ENCODE results near the gene NCF1. TPM values are rescaled to one million over a fixed set of nuclear protein-coding genes. Genes with fewer than 3 reads are reported as not detected.
"Not testable (repeated sequence)": the region's sequence is repeated elsewhere in the genome, so short reads cannot be mapped to it uniquely, and the experiment has no call there.

NCF1 gene
- total RNA-seq, 4 donors from 2014 or later, result 0.67 to 6.0 (median 2.1) TPM

DNA sequence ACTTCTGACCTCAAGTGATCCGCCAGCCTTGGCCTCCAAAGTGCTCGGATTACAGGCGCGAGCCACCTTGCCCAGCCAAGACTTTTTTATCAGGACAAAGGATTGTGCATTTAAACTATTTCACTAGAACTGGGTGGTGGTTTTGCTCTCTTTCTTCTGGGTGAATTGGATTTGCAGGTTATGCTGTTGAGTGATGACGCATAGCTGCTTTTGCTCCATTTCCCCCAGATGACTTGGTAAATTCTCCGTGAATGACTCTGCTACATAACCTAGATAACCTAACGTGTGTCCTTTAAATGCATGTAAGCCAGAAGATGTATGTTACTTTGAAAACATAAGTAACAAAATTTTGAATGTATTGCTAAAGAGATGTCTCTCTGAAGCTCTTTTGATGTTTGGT is 15.5 kb upstream of the NCF1 start:
- H3K27ac ChIP-seq; H3K4me3 ChIP-seq (replicated peaks in 1 of 3); DNase-seq; H3K9me3 ChIP-seq; H3K36me3 ChIP-seq; H3K4me1 ChIP-seq; H3K27me3 ChIP-seq; intact Hi-C loops (cut with DNase I): not testable (repeated sequence)
- no CpG with 5 or more reads among the region's 7 CpGs for WGBS, 2 donors

GRCh38 chr7:74758982-74759381 is 14.8 kb upstream of the NCF1 start:
- intact Hi-C loops (cut with DNase I); H3K27ac ChIP-seq; H3K27me3 ChIP-seq; H3K4me1 ChIP-seq; H3K9me3 ChIP-seq; DNase-seq; H3K4me3 ChIP-seq (replicated peaks in 1 of 3); H3K36me3 ChIP-seq: not testable (repeated sequence)
- no CpG with 5 or more reads among the region's 3 CpGs for WGBS, 2 donors

DNA sequence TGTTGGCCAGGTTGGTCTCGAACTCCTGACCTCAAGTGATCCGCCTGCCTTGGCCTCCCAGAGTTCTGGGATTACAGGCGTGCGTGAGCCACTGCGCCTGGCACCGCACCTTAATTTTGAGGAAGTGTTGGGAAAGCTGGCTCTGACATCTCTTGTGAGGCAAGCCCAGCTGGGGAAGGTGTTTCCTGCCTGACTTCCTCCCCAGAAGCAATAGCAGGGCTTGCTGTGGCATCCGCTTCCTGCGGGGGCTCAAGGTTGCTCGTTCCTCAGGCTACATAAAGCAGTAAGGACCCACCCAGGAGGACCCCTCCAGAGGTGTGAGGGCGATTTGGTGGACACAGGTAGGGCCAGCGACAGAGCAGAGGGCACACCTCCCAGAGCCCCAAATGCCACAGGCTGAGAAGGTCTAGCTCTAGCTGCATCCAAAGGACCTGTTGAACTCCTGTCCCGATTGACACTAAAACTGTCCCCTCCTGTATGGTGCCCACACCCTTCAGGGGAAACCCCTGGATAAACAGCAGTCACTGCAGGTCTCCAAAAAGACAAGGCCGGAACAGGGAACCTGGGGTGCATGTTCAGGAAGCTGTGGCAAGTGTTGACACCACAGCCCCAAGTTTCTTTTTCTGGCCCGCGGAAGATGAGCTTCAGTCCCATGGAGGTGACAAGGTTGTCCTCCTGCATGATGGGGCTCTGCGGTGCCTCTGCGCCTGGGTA is 8.4 kb upstream of the NCF1 start:
- H3K27me3 ChIP-seq; H3K27ac ChIP-seq; intact Hi-C loops (cut with DNase I); H3K4me1 ChIP-seq; H3K4me3 ChIP-seq (replicated peaks in 1 of 3); H3K36me3 ChIP-seq; DNase-seq; H3K9me3 ChIP-seq: not testable (repeated sequence)
- WGBS, 2 donors, result no CpG with 5 or more reads among the region's 17 CpGs

- WGBS, 2 donors, result 40 to 43% methylated on average over 1 of the region's 7 CpGs
- H3K4me1 ChIP-seq, result not testable (repeated sequence)
Observed at GRCh38 chr7:74766509-74766908, 7.3 kb upstream of the NCF1 start.

DNA sequence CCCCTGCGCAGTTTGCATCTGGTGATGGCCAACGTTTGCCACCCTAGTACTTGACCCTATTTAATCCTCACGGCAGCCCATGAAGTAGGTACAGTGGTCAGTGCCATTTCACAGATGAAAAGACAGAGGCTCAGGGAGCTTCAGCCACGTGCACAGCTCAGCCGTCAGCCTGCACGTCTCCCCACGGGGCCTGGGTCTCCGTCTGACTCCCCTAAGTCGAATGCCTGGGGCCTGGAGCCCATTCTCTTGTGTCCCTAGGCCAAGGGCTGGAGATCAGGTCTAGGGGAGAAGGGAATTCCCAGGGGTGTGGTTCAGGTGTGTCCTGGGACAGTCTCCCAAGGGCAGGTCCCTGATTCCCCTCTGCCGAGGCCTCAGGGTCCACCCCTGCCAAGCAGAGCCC is 6.8 kb upstream of the NCF1 start:
- H3K4me3 ChIP-seq (replicated peaks in 1 of 3); DNase-seq; H3K27me3 ChIP-seq; intact Hi-C loops (cut with DNase I); H3K4me1 ChIP-seq; H3K27ac ChIP-seq; H3K36me3 ChIP-seq; H3K9me3 ChIP-seq: not testable (repeated sequence)
- WGBS, 2 donors, result 90% methylated on average over 2 of the region's 10 CpGs; no CpG with 5 or more reads in 1 of the 2 donors

More at GRCh38 chr7:74766509-74766908, 7.3 kb upstream of the NCF1 start:
- intact Hi-C loops (cut with DNase I); H3K4me3 ChIP-seq (replicated peaks in 1 of 3); H3K27me3 ChIP-seq; H3K36me3 ChIP-seq; H3K9me3 ChIP-seq; H3K27ac ChIP-seq; DNase-seq: not testable (repeated sequence)

DNA sequence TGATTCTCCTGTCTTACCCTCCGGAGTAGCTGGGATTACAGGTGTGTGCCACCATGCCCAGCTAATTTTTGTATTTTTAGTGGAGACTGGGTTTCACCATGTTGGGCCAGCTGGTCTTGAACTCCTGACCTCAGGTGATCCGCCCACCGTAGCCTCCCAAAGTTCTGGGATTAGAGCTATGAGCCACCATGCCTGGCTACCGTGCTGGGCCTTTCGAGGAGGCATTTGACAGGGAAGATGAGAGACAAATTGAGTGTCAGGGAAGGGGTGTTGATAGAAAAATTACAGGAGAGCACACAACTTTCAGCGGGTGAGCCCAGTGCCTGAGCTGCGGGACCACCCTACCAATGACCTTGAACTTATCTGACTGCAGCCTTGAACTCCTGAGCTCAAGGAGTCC is 3.7 kb upstream of the NCF1 start:
- intact Hi-C loops (cut with DNase I); H3K36me3 ChIP-seq: not testable (repeated sequence)
- 97% methylated on average over 4 of the region's 7 CpGs; no CpG with 5 or more reads in 1 of the 2 donors for WGBS, 2 donors

DNA sequence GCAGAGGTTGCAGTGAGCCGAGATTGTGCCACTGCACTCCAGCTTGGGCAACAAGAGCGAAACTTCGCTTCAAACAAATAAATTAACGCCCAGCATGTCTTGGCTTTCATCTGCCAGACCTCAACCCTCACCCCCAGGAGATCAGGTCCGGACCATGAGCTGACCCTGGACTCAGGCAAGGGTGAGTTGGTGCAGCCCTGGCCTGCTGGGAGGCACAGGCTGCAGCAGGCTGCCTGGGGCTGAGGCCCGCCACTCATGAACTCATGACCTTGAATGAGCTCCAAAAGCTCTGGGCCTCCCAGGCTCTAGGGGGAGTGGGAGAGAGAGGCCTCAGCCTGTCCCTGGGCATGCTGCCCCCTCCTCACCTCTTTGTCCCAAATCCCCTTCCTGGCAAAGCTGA is 1.7 kb upstream of the NCF1 start:
- H3K27ac ChIP-seq; H3K9me3 ChIP-seq; H3K4me1 ChIP-seq; H3K4me3 ChIP-seq (replicated peaks in 1 of 3); intact Hi-C loops (cut with DNase I); H3K36me3 ChIP-seq; H3K27me3 ChIP-seq; DNase-seq: not testable (repeated sequence)
- WGBS, 2 donors, result 90 to 96% methylated on average over 2 to 4 of the region's 6 CpGs

More for the DNA sequence above, 3.7 kb upstream of the NCF1 start:
- not testable (repeated sequence) for H3K27ac ChIP-seq; DNase-seq; H3K4me3 ChIP-seq (replicated peaks in 1 of 3); H3K4me1 ChIP-seq; H3K9me3 ChIP-seq; H3K27me3 ChIP-seq

- H3K4me3 ChIP-seq (replicated peaks in 1 of 3); intact Hi-C loops (cut with DNase I); DNase-seq; H3K27ac ChIP-seq; H3K9me3 ChIP-seq; H3K36me3 ChIP-seq; H3K4me1 ChIP-seq; H3K27me3 ChIP-seq: not testable (repeated sequence)
- WGBS, 2 donors, result no CpG with 5 or more reads among the region's 6 CpGs
Observed at GRCh38 chr7:74775111-74775510, 1.3 kb downstream of the NCF1 start.

DNA sequence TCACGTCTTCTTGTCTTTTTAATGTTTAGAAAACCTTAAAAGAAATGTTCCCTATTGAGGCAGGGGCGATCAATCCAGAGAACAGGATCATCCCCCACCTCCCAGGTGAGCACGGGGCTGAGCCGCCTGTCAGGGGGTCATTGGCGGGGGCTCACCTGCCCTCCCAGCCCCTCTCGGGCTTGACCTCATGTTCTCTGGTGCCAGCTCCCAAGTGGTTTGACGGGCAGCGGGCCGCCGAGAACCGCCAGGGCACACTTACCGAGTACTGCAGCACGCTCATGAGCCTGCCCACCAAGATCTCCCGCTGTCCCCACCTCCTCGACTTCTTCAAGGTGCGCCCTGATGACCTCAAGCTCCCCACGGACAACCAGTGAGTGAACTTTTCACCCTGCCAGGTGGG is 5.2 kb downstream of the NCF1 start:
- DNase-seq; H3K27ac ChIP-seq; H3K27me3 ChIP-seq; H3K36me3 ChIP-seq; H3K4me3 ChIP-seq (replicated peaks in 1 of 3); intact Hi-C loops (cut with DNase I); H3K9me3 ChIP-seq; H3K4me1 ChIP-seq: not testable (repeated sequence)
- WGBS, 2 donors, result no CpG with 5 or more reads among the region's 17 CpGs

- H3K27ac ChIP-seq; H3K9me3 ChIP-seq; H3K27me3 ChIP-seq; H3K4me3 ChIP-seq (replicated peaks in 1 of 3); intact Hi-C loops (cut with DNase I); H3K4me1 ChIP-seq; DNase-seq; H3K36me3 ChIP-seq: not testable (repeated sequence)
- WGBS, 2 donors, result 67 to 71% methylated on average over 4 to 5 of the region's 6 CpGs
Observed at GRCh38 chr7:74781746-74782145, 7.9 kb downstream of the NCF1 start.

- WGBS, 2 donors, result 80 to 89% methylated on average over 2 of the region's 5 CpGs
- H3K9me3 ChIP-seq; DNase-seq; H3K4me1 ChIP-seq; H3K36me3 ChIP-seq; H3K27ac ChIP-seq; intact Hi-C loops (cut with DNase I); H3K4me3 ChIP-seq (replicated peaks in 1 of 3); H3K27me3 ChIP-seq: not testable (repeated sequence)
Observed at GRCh38 chr7:74783595-74783994, 9.8 kb downstream of the NCF1 start.

GRCh38 chr7:74788369-74789150 is 14.7 kb downstream of the NCF1 start:
- not testable (repeated sequence) for H3K27ac ChIP-seq

DNA sequence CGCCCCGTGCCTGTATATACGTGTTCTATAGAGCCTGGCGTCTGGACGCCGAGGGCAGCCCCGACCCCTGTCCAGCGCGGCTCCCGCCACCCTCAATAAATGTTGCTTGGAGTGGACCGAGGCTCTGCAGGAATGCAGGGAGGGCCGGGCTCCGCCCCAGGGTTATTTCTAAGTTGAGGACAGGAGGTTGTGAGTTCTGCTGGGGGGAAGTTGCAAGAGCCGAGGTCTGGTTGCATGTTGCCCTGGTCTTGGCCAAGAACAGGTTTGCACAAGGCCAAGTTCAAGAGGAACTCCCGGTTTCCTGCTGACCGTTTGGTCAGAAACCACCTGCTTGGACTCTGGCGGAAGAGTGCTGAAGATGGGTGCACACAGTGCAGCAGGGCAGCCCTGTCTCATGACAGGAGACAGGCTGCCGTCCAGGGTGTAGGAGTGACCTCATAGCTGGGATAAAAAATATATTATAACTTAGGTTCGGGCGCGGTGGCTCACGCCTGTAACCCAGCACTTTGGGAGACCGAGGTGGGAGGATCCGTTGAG is 15.5 kb downstream of the NCF1 start:
- WGBS, 2 donors, result no CpG with 5 or more reads among the region's 24 CpGs
- intact Hi-C loops (cut with DNase I), result not testable (repeated sequence)

More at GRCh38 chr7:74788369-74789150, 14.7 kb downstream of the NCF1 start:
- WGBS, 2 donors, result 0% methylated on average over 1 of the region's 82 CpGs; no CpG with 5 or more reads in 1 of the 2 donors
- DNase-seq, result peak; percentile 94 to 95
- H3K4me1 ChIP-seq; H3K36me3 ChIP-seq; H3K9me3 ChIP-seq; H3K4me3 ChIP-seq (replicated peaks in 1 of 3); H3K27me3 ChIP-seq; intact Hi-C loops (cut with DNase I): not testable (repeated sequence)

More for the DNA sequence above, 15.5 kb downstream of the NCF1 start:
- not testable (repeated sequence) for H3K27ac ChIP-seq; H3K36me3 ChIP-seq; H3K4me1 ChIP-seq; DNase-seq; H3K4me3 ChIP-seq (replicated peaks in 1 of 3); H3K9me3 ChIP-seq; H3K27me3 ChIP-seq

Measured in thyroid gland (tissue), 4 donors.